Measurements from ENCODE around the gene CHD6.

- TF ChIP-seq CTCF (IDR thresholded peaks at IDR 0.05; ENCODE audit: low read length) (no peak), EZH2 (IDR thresholded peaks at IDR 0.05; ENCODE audit: borderline replicate concordance, low read length) (no peak)
Measured at GRCh38 chr20:41560970-41561369, 57.2 kb downstream of the CHD6 start.

Measured in OCI-LY1 (cell line).